Stimulated activated naive B cell treated with anti-CD40 and anti-IgM and Interleukin-4, amounts not matched to agents 10 μg/mL and 1 μg/mL and 100 μg/mL, for 72 hours (primary cell): ENCODE data around the gene RFTN1.

Experiments
- ATAC-seq, 2 donors: fragments of 150-1000 bp; cut with Tn5 transposase; replicated peaks; 2 replicates each; pipeline ENCODE4 v1.10.0; 2021; ENCODE audit warnings: moderate library complexity in 1 of 2
- DNase-seq: peaks from one replicate; pipeline ENCODE4 v3.0.0; 2021
- H3K27ac Mint-ChIP-seq: one replicate; pipeline ENCODE4 v1.8.0; 2022; ENCODE audit warnings: mild to moderate bottlenecking, mixed read lengths
- H3K27me3 Mint-ChIP-seq, 2 donors: one replicate each; pipeline ENCODE4 v1.8.0; 2022; ENCODE audit warnings: mixed read lengths in 2 of 2
- H3K36me3 Mint-ChIP-seq, 2 donors: one replicate each; pipeline ENCODE4 v1.8.0; 2022; ENCODE audit warnings: mixed read lengths in 2 of 2, mild to moderate bottlenecking in 1 of 2
- H3K4me1 Mint-ChIP-seq, 2 donors: one replicate each; pipeline ENCODE4 v1.8.0; 2022; ENCODE audit warnings: mixed read lengths in 2 of 2, mild to moderate bottlenecking in 1 of 2
- H3K4me3 Mint-ChIP-seq, 2 donors: one replicate each; pipeline ENCODE4 v1.8.0; 2022; ENCODE audit warnings: mild to moderate bottlenecking in 2 of 2, mixed read lengths in 2 of 2, moderate library complexity in 1 of 2
- H3K9me3 Mint-ChIP-seq, 2 donors: one replicate each; pipeline ENCODE4 v1.8.0; 2022; ENCODE audit warnings: mixed read lengths in 2 of 2, mild to moderate bottlenecking in 1 of 2

The RFTN1 gene

GRCh38 chr3:16394639-16395038 is 118.9 kb downstream of the RFTN1 start:
- ATAC-seq (no peak), DNase-seq (no peak)
- no peaks in the 10 kb centered on the region for H3K27me3 Mint-ChIP-seq
- no peak overlapping the region for H3K4me3 Mint-ChIP-seq
- no peak overlapping the region for H3K27ac Mint-ChIP-seq
- peaks cover 61 to 73% of the 10 kb centered on the region in 2 donors for H3K36me3 Mint-ChIP-seq
- peaks cover 0 to 5% of the 10 kb centered on the region in 2 donors for H3K9me3 Mint-ChIP-seq
- H3K4me1 Mint-ChIP-seq = peaks cover 23 to 49% of the 10 kb centered on the region in 2 donors

- no peak for ATAC-seq
- no peak for DNase-seq
- H3K4me1 Mint-ChIP-seq = peaks cover 30 to 58% of the 10 kb centered on the region in 2 donors
- peak overlapping the region in 1 of 2 donors; percentile 5 for H3K4me3 Mint-ChIP-seq
- peak overlapping the region; percentile 43 for H3K27ac Mint-ChIP-seq
- peaks cover 0 to 5% of the 10 kb centered on the region in 2 donors for H3K9me3 Mint-ChIP-seq
- peaks cover 63 to 77% of the 10 kb centered on the region in 2 donors for H3K36me3 Mint-ChIP-seq
- no peaks in the 10 kb centered on the region for H3K27me3 Mint-ChIP-seq
Observed at GRCh38 chr3:16392717-16393116, 120.8 kb downstream of the RFTN1 start.

- peaks cover 65 to 77% of the 10 kb centered on the region in 2 donors for H3K36me3 Mint-ChIP-seq
- H3K4me1 Mint-ChIP-seq = peaks cover 35 to 58% of the 10 kb centered on the region in 2 donors
Observed at GRCh38 chr3:16392065-16392464, 121.4 kb downstream of the RFTN1 start.

GRCh38 chr3:16390581-16390980 is 122.9 kb downstream of the RFTN1 start:
- no peaks in the 10 kb centered on the region for H3K27me3 Mint-ChIP-seq
- peak overlapping the region in 1 of 2 donors; percentile 30 for H3K4me3 Mint-ChIP-seq
- H3K4me1 Mint-ChIP-seq = peaks cover 41 to 66% of the 10 kb centered on the region in 2 donors
- no peak for ATAC-seq
- H3K36me3 Mint-ChIP-seq = peaks cover 67 to 77% of the 10 kb centered on the region in 2 donors
- H3K9me3 Mint-ChIP-seq = peaks cover 0 to 3% of the 10 kb centered on the region in 2 donors
- no peak for DNase-seq
- peak overlapping the region; percentile 28 for H3K27ac Mint-ChIP-seq

More at GRCh38 chr3:16392065-16392464, 121.4 kb downstream of the RFTN1 start:
- H3K27ac Mint-ChIP-seq = no peak overlapping the region
- no peaks in the 10 kb centered on the region for H3K27me3 Mint-ChIP-seq
- DNase-seq (no peak), ATAC-seq (no peak)
- no peak overlapping the region for H3K4me3 Mint-ChIP-seq
- H3K9me3 Mint-ChIP-seq = peaks cover 0 to 5% of the 10 kb centered on the region in 2 donors

GRCh38 chr3:16388850-16389441 is 124.6 kb downstream of the RFTN1 start:
- H3K4me3 Mint-ChIP-seq = no peak overlapping the region
- DNase-seq (no peak), ATAC-seq (no peak)
- peaks cover 46 to 72% of the 10 kb centered on the region in 2 donors for H3K4me1 Mint-ChIP-seq
- peaks cover 72 to 80% of the 10 kb centered on the region in 2 donors for H3K36me3 Mint-ChIP-seq
- no peaks in the 10 kb centered on the region for H3K27me3 Mint-ChIP-seq
- H3K9me3 Mint-ChIP-seq = peaks cover 0 to 3% of the 10 kb centered on the region in 2 donors
- H3K27ac Mint-ChIP-seq = peak overlapping the region; percentile 82

- H3K4me3 Mint-ChIP-seq = no peak overlapping the region
- peaks cover 80 to 87% of the 10 kb centered on the region in 2 donors for H3K36me3 Mint-ChIP-seq
- peak overlapping the region; percentile 21 for H3K27ac Mint-ChIP-seq
- H3K27me3 Mint-ChIP-seq = no peaks in the 10 kb centered on the region
- DNase-seq (no peak), ATAC-seq (no peak)
- H3K4me1 Mint-ChIP-seq = peaks cover 56 to 87% of the 10 kb centered on the region in 2 donors
- peaks cover 2 to 5% of the 10 kb centered on the region in 2 donors for H3K9me3 Mint-ChIP-seq
Observed at GRCh38 chr3:16386561-16386960, 126.9 kb downstream of the RFTN1 start.

GRCh38 chr3:16385151-16385550 is 128.3 kb downstream of the RFTN1 start:
- peak overlapping the region; percentile 43 for H3K27ac Mint-ChIP-seq

GRCh38 chr3:16383864-16384263 is 129.6 kb downstream of the RFTN1 start:
- Mint-ChIP-seq H3K27me3 (no peaks in the 10 kb centered on the region), H3K36me3 (peaks cover 85 to 89% of the 10 kb centered on the region in 2 donors), H3K27ac (no peak overlapping the region), H3K4me1 (peaks cover 53 to 88% of the 10 kb centered on the region in 2 donors), H3K4me3 (no peak overlapping the region), H3K9me3 (peaks cover 5% of the 10 kb centered on the region in 2 donors)
- ATAC-seq (no peak), DNase-seq (no peak)

More at GRCh38 chr3:16385151-16385550, 128.3 kb downstream of the RFTN1 start:
- no peak for ATAC-seq
- H3K4me1 Mint-ChIP-seq = peaks cover 62 to 89% of the 10 kb centered on the region in 2 donors
- no peak for DNase-seq
- H3K27me3 Mint-ChIP-seq = no peaks in the 10 kb centered on the region
- H3K9me3 Mint-ChIP-seq = peaks cover 5% of the 10 kb centered on the region in 2 donors
- H3K4me3 Mint-ChIP-seq = no peak overlapping the region
- peaks cover 85 to 90% of the 10 kb centered on the region in 2 donors for H3K36me3 Mint-ChIP-seq

GRCh38 chr3:16382845-16383244 is 130.7 kb downstream of the RFTN1 start:
- H3K4me3 Mint-ChIP-seq = peak overlapping the region; percentile 7 to 26

GRCh38 chr3:16381426-16381825 is 132.1 kb downstream of the RFTN1 start:
- H3K27me3 Mint-ChIP-seq = no peaks in the 10 kb centered on the region
- peaks cover 56 to 89% of the 10 kb centered on the region in 2 donors for H3K4me1 Mint-ChIP-seq
- H3K36me3 Mint-ChIP-seq = peaks cover 87 to 91% of the 10 kb centered on the region in 2 donors
- ATAC-seq (no peak), DNase-seq (no peak)
- peaks cover 8 to 9% of the 10 kb centered on the region in 2 donors for H3K9me3 Mint-ChIP-seq
- peak overlapping the region; percentile 78 for H3K27ac Mint-ChIP-seq
- no peak overlapping the region for H3K4me3 Mint-ChIP-seq

More at GRCh38 chr3:16382845-16383244, 130.7 kb downstream of the RFTN1 start:
- Mint-ChIP-seq H3K9me3 (peaks cover 7 to 8% of the 10 kb centered on the region in 2 donors), H3K36me3 (peaks cover 87 to 91% of the 10 kb centered on the region in 2 donors), H3K27ac (peak overlapping the region; percentile 83), H3K4me1 (peaks cover 55 to 89% of the 10 kb centered on the region in 2 donors), H3K27me3 (no peaks in the 10 kb centered on the region)
- no peak for DNase-seq
- peak; percentile 4 to 8 for ATAC-seq

- Mint-ChIP-seq H3K27ac (peak overlapping the region; percentile 96), H3K4me3 (peak overlapping the region in 1 of 2 donors; percentile 13), H3K36me3 (peaks cover 88 to 94% of the 10 kb centered on the region in 2 donors), H3K4me1 (peaks cover 62 to 93% of the 10 kb centered on the region in 2 donors), H3K9me3 (peaks cover 8 to 9% of the 10 kb centered on the region in 2 donors), H3K27me3 (no peaks in the 10 kb centered on the region)
- no peak for DNase-seq
- ATAC-seq = no peak
Observed at GRCh38 chr3:16380421-16380820, 133.1 kb downstream of the RFTN1 start.

- H3K4me3 Mint-ChIP-seq = no peak overlapping the region
- H3K4me1 Mint-ChIP-seq = peaks cover 65 to 95% of the 10 kb centered on the region in 2 donors
- DNase-seq = no peak
- H3K27ac Mint-ChIP-seq = peak overlapping the region; percentile 96
- peaks cover 8 to 9% of the 10 kb centered on the region in 2 donors for H3K9me3 Mint-ChIP-seq
- no peaks in the 10 kb centered on the region for H3K27me3 Mint-ChIP-seq
- ATAC-seq = peak; percentile 4 to 15
- peaks cover 89 to 96% of the 10 kb centered on the region in 2 donors for H3K36me3 Mint-ChIP-seq
Observed at GRCh38 chr3:16379838-16380237, 133.7 kb downstream of the RFTN1 start.

- Mint-ChIP-seq H3K4me1 (peaks cover 70 to 96% of the 10 kb centered on the region in 2 donors), H3K4me3 (peak overlapping the region; percentile 25 to 41)
- peak; percentile 66 to 71 for ATAC-seq
Observed at GRCh38 chr3:16378920-16379319, 134.6 kb downstream of the RFTN1 start.

GRCh38 chr3:16378415-16378814 is 135.1 kb downstream of the RFTN1 start:
- Mint-ChIP-seq H3K9me3 (peaks cover 6 to 9% of the 10 kb centered on the region in 2 donors), H3K36me3 (peaks cover 90 to 98% of the 10 kb centered on the region in 2 donors), H3K27me3 (no peaks in the 10 kb centered on the region), H3K4me3 (peak overlapping the region; percentile 25 to 41), H3K4me1 (peaks cover 73 to 96% of the 10 kb centered on the region in 2 donors), H3K27ac (peak overlapping the region; percentile 96)
- DNase-seq = no peak
- ATAC-seq = peak in 1 of 2 donors; percentile 6

More at GRCh38 chr3:16378920-16379319, 134.6 kb downstream of the RFTN1 start:
- Mint-ChIP-seq H3K27me3 (no peaks in the 10 kb centered on the region), H3K9me3 (peaks cover 8 to 9% of the 10 kb centered on the region in 2 donors), H3K27ac (peak overlapping the region; percentile 96), H3K36me3 (peaks cover 90 to 98% of the 10 kb centered on the region in 2 donors)
- no peak for DNase-seq
